ENCODE data around the gene TDG.

The TDG gene

GRCh38 chr12:103957865-103958388 is 7.7 kb upstream of the TDG start:
- TF ChIP-seq TCF4 (CRISPR knock-in tag; IDR thresholded peaks at IDR 0.05; ENCODE audit: borderline replicate concordance): no peak
- TF ChIP-seq TOX (CRISPR knock-in tag; IDR thresholded peaks at IDR 0.05; ENCODE audit: borderline replicate concordance): no peak
- TF ChIP-seq ZNF8 (CRISPR knock-in tag; IDR thresholded peaks at IDR 0.05): no peak
- TF ChIP-seq TSHZ2 (CRISPR knock-in tag; IDR thresholded peaks at IDR 0.05): no peak
- no peak for TF ChIP-seq OSR1 (CRISPR knock-in tag; IDR thresholded peaks at IDR 0.05)
- TF ChIP-seq ZFP30 (CRISPR knock-in tag; IDR thresholded peaks at IDR 0.05): no peak
- no peak for TF ChIP-seq ZC3H10 (CRISPR knock-in tag; IDR thresholded peaks at IDR 0.05)
- no peak for TF ChIP-seq CSRNP3 (CRISPR knock-in tag; IDR thresholded peaks at IDR 0.05)
- no peak for ATAC-seq

GRCh38 chr12:103958621-103959020 is 7.1 kb upstream of the TDG start:
- ATAC-seq: no peak
- no peak for TF ChIP-seq ISL1 (CRISPR knock-in tag; IDR thresholded peaks at IDR 0.05)
- TF ChIP-seq ZFP30 (CRISPR knock-in tag; IDR thresholded peaks at IDR 0.05): no peak
- TF ChIP-seq PATZ1 (CRISPR knock-in tag; IDR thresholded peaks at IDR 0.05; ENCODE audit: borderline replicate concordance): no peak
- TF ChIP-seq GLIS3 (CRISPR knock-in tag; IDR thresholded peaks at IDR 0.05): no peak
- TF ChIP-seq TCF4 (CRISPR knock-in tag; IDR thresholded peaks at IDR 0.05; ENCODE audit: borderline replicate concordance): no peak
- TF ChIP-seq BACH2 (CRISPR knock-in tag; IDR thresholded peaks at IDR 0.05; ENCODE audit: borderline replicate concordance): no peak
- TF ChIP-seq ZFP3 (CRISPR knock-in tag; IDR thresholded peaks at IDR 0.05): no peak
- no peak for TF ChIP-seq OSR1 (CRISPR knock-in tag; IDR thresholded peaks at IDR 0.05)
- TF ChIP-seq CSDC2 (CRISPR knock-in tag; IDR thresholded peaks at IDR 0.05): no peak
- TF ChIP-seq TOX (CRISPR knock-in tag; IDR thresholded peaks at IDR 0.05; ENCODE audit: borderline replicate concordance): no peak
- no peak for TF ChIP-seq PPARA (CRISPR knock-in tag; IDR thresholded peaks at IDR 0.05; ENCODE audit: borderline replicate concordance)
- no peak for TF ChIP-seq RARB (CRISPR knock-in tag; IDR thresholded peaks at IDR 0.05)
- TF ChIP-seq ZC3H10 (CRISPR knock-in tag; IDR thresholded peaks at IDR 0.05): no peak
- TF ChIP-seq ZNF70 (CRISPR knock-in tag; IDR thresholded peaks at IDR 0.05): no peak
- TF ChIP-seq POU6F1 (CRISPR knock-in tag; IDR thresholded peaks at IDR 0.05; ENCODE audit: borderline replicate concordance, low read depth): no peak
- TF ChIP-seq ZNF8 (CRISPR knock-in tag; IDR thresholded peaks at IDR 0.05): no peak

- ATAC-seq: no peak
- TF ChIP-seq ZNF565 (CRISPR knock-in tag; conservative IDR thresholded peaks at IDR 0.05; ENCODE audit: low read depth) (no peak), BACH2 (CRISPR knock-in tag; IDR thresholded peaks at IDR 0.05; ENCODE audit: borderline replicate concordance) (no peak), ZNF8 (CRISPR knock-in tag; IDR thresholded peaks at IDR 0.05) (no peak), POU6F1 (CRISPR knock-in tag; IDR thresholded peaks at IDR 0.05; ENCODE audit: borderline replicate concordance, low read depth) (no peak), ZNF70 (CRISPR knock-in tag; IDR thresholded peaks at IDR 0.05) (no peak), TCF4 (CRISPR knock-in tag; IDR thresholded peaks at IDR 0.05; ENCODE audit: borderline replicate concordance) (no peak)
Measured at GRCh38 chr12:103960616-103961227, 5.0 kb upstream of the TDG start.

All from SK-N-SH treated with all-trans-retinoic acid at 6 μM for 48 hours (cell line).